CD4-positive, CD25-positive, alpha-beta regulatory T cell (primary cell): ENCODE data around the gene AGPAT4. TPM values are rescaled to one million over a fixed set of nuclear protein-coding genes. Genes with fewer than 3 reads are reported as not detected.
A peak's percentile ranks its signal among the peaks of the same experiment; 100 is the strongest.

ENCODE experiments used
- ATAC-seq, 2 donors: fragments of 150-1000 bp; cut with Tn5 transposase; one replicate each; pipeline ENCODE4 v1.10.0; 2021; ENCODE audit warnings: low read depth in 2 of 2, moderate number of reproducible peaks in 2 of 2, moderate library complexity in 1 of 2
- DNase-seq, 3 donors: peaks; one replicate each; pipeline versions ENCODE4 v3.0.0 to v3.0.0-alpha.2; 2012 to 2022; ENCODE audit warnings: mixed read lengths in 1 of 3
- H3K27ac ChIP-seq: one replicate; pipeline ENCODE4 v1.7.0; 2013; ENCODE audit warnings: mild to moderate bottlenecking, low read length; ENCODE audit not compliant: insufficient read depth, poor library complexity, severe bottlenecking
- H3K27me3 ChIP-seq: one replicate; pipeline ENCODE4 v1.7.0; 2013; ENCODE audit warnings: low read length; ENCODE audit not compliant: control insufficient read depth, insufficient read depth
- H3K36me3 ChIP-seq: one replicate; pipeline ENCODE4 v1.7.0; 2013; ENCODE audit warnings: mild to moderate bottlenecking, low read length, moderate library complexity; ENCODE audit not compliant: control insufficient read depth, insufficient read depth
- H3K4me1 ChIP-seq: 2 replicates; pipeline ENCODE4 v1.7.0; 2013; ENCODE audit warnings: mild to moderate bottlenecking, low read length; ENCODE audit not compliant: insufficient read depth, control insufficient read depth, poor library complexity, severe bottlenecking
- H3K4me3 ChIP-seq: one replicate; pipeline ENCODE4 v1.7.0; 2013; ENCODE audit warnings: low read depth, mild to moderate bottlenecking, low read length, moderate library complexity
- H3K9me3 ChIP-seq, 2 experiments: 1 replicate in 1 of 2; 2 replicates in 1 of 2; pipeline ENCODE4 v1.7.0; 2013; ENCODE audit warnings: low read length in 2 of 2, mild to moderate bottlenecking in 1 of 2, moderate library complexity in 1 of 2; ENCODE audit not compliant: control insufficient read depth in 2 of 2
- H3K27ac Mint-ChIP-seq, 3 donors: one replicate each; pipeline ENCODE4 v1.8.0; 2020 to 2022; ENCODE audit warnings: mild to moderate bottlenecking in 3 of 3, mixed read lengths in 3 of 3, moderate library complexity in 2 of 3
- H3K27me3 Mint-ChIP-seq: one replicate; pipeline ENCODE4 v1.8.0; 2022; ENCODE audit warnings: mild to moderate bottlenecking, mixed read lengths
- H3K36me3 Mint-ChIP-seq: one replicate; pipeline ENCODE4 v1.8.0; 2020; ENCODE audit warnings: mixed read lengths
- H3K4me1 Mint-ChIP-seq, 4 donors: one replicate each; pipeline ENCODE4 v1.8.0; 2020 to 2022; ENCODE audit warnings: mixed read lengths in 4 of 4, mild to moderate bottlenecking in 1 of 4
- H3K4me3 Mint-ChIP-seq, 4 donors: one replicate each; pipeline ENCODE4 v1.8.0; 2020 to 2022; ENCODE audit warnings: mild to moderate bottlenecking in 4 of 4, mixed read lengths in 4 of 4, moderate library complexity in 3 of 4
- H3K9me3 Mint-ChIP-seq, 7 donors: one replicate each; pipeline ENCODE4 v1.8.0; 2020 to 2022; ENCODE audit warnings: mixed read lengths in 7 of 7, mild to moderate bottlenecking in 3 of 7, moderate library complexity in 2 of 7
- polyA plus RNA-seq, 4 donors: library from polyadenylated mRNA; unstranded; fragments of 300-500 nt; fragmentation: Illumina TruSeq; gene quantifications; one replicate each; pipeline ENCODE4 v1.2.3, GENCODE V29; 2021
- total RNA-seq: library from RNA; stranded (reverse); gene quantifications from one replicate; pipeline ENCODE4 v1.2.3, GENCODE V29; 2022

Gene AGPAT4
- total and polyA plus RNA-seq, 5 donors from 2014 or later = 2.4 to 14.6 (median 4.1) TPM

DNA sequence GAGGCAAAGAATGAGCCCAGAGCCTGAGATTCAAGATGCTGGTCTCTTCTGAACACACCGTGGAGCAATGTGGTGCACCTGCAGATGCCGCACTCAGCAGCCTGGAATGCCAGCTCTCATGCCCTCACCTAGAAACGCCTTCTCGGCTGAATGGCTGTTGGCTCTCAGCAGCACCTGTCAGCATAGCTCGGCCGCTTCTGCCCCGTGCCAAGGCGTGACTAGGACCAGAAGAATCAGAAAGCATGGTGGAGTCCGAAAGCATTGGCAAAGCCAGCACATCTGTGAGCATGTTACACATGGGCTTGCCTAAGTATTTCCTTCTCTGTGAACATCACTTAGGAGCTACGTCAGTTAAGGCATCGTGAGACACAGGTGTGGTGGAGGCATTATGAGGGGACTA lies 141.5 kb downstream of the AGPAT4 start:
- DNase-seq (no peak), ATAC-seq (no peak)
- Histone ChIP-seq H3K36me3 (peaks cover 8% of the 10 kb centered on the region), H3K27me3 (no peaks in the 10 kb centered on the region), H3K9me3 (no peaks in the 10 kb centered on the region), H3K4me3 (no peak overlapping the region), H3K4me1 (no peaks in the 10 kb centered on the region), H3K27ac (no peak overlapping the region)
- H3K27me3 Mint-ChIP-seq = no peaks in the 10 kb centered on the region
- H3K27ac Mint-ChIP-seq = no peak overlapping the region
- H3K4me1 Mint-ChIP-seq = peaks cover 0 to 10% (median 3%) of the 10 kb centered on the region in 4 donors
- H3K4me3 Mint-ChIP-seq = no peak overlapping the region
- peaks cover 13% of the 10 kb centered on the region for H3K36me3 Mint-ChIP-seq
- H3K9me3 Mint-ChIP-seq = no peaks in the 10 kb centered on the region

DNA sequence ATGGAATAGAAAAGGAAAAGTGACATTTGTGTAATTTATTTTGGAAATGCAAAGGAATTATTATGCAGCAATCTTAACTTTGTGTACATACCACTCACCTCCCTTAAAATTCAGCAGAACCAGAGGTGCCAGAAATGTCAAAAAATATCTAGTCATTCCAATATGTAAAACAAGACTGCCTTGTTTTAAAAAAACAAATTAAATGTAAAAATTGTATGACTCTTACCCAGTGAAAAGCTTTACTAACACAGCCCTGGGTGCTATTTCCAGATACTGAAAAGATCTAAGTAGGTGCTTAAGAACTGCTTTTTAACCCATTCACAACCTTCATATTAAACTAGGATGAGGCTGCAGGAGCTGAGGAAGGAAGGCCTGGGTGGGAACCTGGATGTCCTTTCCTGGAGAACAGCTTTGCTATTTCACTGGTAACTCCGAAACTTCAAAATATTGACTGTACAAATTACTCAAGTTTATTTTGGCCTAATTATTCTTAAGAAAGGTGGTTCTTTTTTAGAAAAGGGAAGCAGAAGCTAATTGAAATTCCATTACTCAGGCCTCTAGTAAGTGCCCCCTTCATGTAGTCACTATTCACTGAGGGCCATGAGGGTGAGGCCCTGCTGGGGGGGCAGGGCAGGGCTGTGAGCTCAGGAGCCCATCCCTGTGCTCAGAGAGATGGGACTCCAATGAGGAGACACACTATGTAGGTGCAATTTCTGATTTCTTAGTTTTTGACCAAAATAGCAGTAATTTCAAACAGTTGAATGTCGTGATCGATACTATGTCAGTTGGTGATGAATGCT lies 142.7 kb downstream of the AGPAT4 start:
- DNase-seq (no peak), ATAC-seq (no peak)
- H3K4me3 ChIP-seq = no peak overlapping the region
- peaks cover 0 to 3% (median 0%) of the 10 kb centered on the region in 7 donors for H3K9me3 Mint-ChIP-seq
- no peak overlapping the region for H3K27ac Mint-ChIP-seq
- H3K9me3 ChIP-seq = no peaks in the 10 kb centered on the region
- H3K4me1 ChIP-seq = no peaks in the 10 kb centered on the region
- peaks cover 0 to 12% (median 3%) of the 10 kb centered on the region in 4 donors for H3K4me1 Mint-ChIP-seq
- H3K27me3 ChIP-seq = no peaks in the 10 kb centered on the region
- H3K36me3 Mint-ChIP-seq = peaks cover 13% of the 10 kb centered on the region
- no peak overlapping the region for H3K27ac ChIP-seq
- no peak overlapping the region for H3K4me3 Mint-ChIP-seq
- H3K36me3 ChIP-seq = peaks cover 10% of the 10 kb centered on the region
- H3K27me3 Mint-ChIP-seq = no peaks in the 10 kb centered on the region

DNA sequence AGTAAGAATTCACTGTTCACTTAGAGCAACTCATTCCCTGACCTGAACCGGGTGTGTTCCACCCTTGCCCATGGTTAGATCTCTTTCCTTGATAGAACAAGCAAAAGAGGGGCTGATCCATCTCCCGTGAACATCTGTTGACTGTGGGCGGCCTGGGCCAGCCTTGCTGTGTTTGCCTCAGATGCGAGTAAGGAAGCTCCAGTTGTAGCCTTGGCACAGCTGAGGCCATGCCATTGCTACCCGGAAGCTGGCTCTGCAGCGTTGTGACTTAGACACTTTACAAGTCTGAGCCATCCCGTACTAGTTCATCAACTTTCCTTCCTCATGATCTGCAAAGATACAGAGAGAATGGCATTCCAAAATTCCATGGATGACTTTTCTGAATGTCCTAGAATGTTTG lies 143.3 kb downstream of the AGPAT4 start:
- Mint-ChIP-seq H3K4me1 (peaks cover 0 to 12% (median 3%) of the 10 kb centered on the region in 4 donors), H3K36me3 (peaks cover 18% of the 10 kb centered on the region), H3K27ac (peak overlapping the region in 1 of 3 donors; percentile 48), H3K9me3 (peaks cover 0 to 7% (median 0%) of the 10 kb centered on the region in 7 donors), H3K27me3 (no peaks in the 10 kb centered on the region), H3K4me3 (no peak overlapping the region)
- Histone ChIP-seq H3K27ac (no peak overlapping the region), H3K4me1 (no peaks in the 10 kb centered on the region), H3K36me3 (peaks cover 8% of the 10 kb centered on the region), H3K27me3 (no peaks in the 10 kb centered on the region), H3K4me3 (no peak overlapping the region), H3K9me3 (no peaks in the 10 kb centered on the region)
- DNase-seq = no peak
- ATAC-seq = no peak

DNA sequence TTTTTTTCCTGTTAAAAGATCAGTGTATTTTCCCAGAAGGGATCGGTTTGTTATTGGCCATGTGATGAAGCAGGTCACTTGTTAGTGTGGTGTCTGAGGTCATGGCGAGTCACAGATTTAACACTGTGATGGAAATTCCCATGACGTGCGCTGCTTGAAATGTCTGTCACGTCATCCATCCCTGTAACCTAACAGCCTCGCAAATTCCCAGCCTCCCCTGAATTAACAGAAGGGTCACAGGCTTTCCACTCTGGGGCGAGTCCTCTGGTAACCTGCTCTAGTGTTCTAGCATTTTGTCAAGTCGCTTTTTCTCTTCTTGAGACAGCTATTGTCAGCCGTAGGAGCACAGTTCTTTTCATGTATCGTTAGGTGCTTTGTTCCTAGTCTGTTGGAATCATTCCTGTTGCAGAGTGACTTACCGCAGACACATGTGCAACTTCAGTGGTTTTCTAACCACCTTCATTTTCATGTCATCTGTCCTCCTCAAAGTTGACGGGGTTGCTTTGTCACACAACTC lies 145.1 kb downstream of the AGPAT4 start:
- DNase-seq = no peak
- Mint-ChIP-seq H3K27ac (peak overlapping the region in 2 of 3 donors; percentile 5 to 27), H3K9me3 (peaks cover 0 to 22% (median 3%) of the 10 kb centered on the region in 7 donors), H3K27me3 (no peaks in the 10 kb centered on the region), H3K4me1 (peaks cover 1 to 12% (median 4%) of the 10 kb centered on the region in 4 donors), H3K4me3 (no peak overlapping the region), H3K36me3 (peaks cover 36% of the 10 kb centered on the region)
- peak in 1 of 2 donors; percentile 3 for ATAC-seq
- Histone ChIP-seq H3K9me3 (peaks cover 0 to 2% of the 10 kb centered on the region in 2 experiments), H3K27me3 (no peaks in the 10 kb centered on the region), H3K36me3 (peaks cover 16% of the 10 kb centered on the region), H3K4me3 (no peak overlapping the region), H3K4me1 (no peaks in the 10 kb centered on the region), H3K27ac (no peak overlapping the region)

DNA sequence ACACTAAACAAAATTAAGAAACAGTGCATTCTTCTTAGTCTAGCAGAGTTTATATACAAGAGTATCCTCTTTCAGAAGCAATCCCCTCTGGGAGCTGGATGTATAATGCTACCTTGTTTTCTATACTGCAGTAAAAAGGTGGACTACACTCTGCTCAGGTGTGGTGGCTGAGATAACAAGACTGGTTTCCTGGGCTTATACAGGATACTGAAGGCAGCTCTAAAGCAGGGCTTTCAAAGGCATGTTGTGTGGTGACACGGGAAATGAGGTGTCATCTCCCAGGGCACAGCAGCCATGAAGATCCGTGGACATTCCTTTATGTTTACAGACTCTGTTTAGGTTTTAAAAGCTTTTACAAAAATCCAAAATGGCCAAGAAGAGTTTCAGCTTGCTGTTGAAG lies 145.6 kb downstream of the AGPAT4 start:
- Histone ChIP-seq H3K9me3 (peaks cover under 1 to 7% of the 10 kb centered on the region in 2 experiments), H3K4me3 (no peak overlapping the region), H3K27me3 (no peaks in the 10 kb centered on the region), H3K4me1 (no peaks in the 10 kb centered on the region), H3K36me3 (peaks cover 18% of the 10 kb centered on the region), H3K27ac (no peak overlapping the region)
- Mint-ChIP-seq H3K27ac (peak overlapping the region in 2 of 3 donors; percentile 5 to 51), H3K4me1 (peaks cover 1 to 12% (median 4%) of the 10 kb centered on the region in 4 donors), H3K9me3 (peaks cover 0 to 27% (median 3%) of the 10 kb centered on the region in 7 donors), H3K36me3 (peaks cover 41% of the 10 kb centered on the region), H3K27me3 (no peaks in the 10 kb centered on the region), H3K4me3 (no peak overlapping the region)
- DNase-seq (no peak), ATAC-seq (no peak)

DNA sequence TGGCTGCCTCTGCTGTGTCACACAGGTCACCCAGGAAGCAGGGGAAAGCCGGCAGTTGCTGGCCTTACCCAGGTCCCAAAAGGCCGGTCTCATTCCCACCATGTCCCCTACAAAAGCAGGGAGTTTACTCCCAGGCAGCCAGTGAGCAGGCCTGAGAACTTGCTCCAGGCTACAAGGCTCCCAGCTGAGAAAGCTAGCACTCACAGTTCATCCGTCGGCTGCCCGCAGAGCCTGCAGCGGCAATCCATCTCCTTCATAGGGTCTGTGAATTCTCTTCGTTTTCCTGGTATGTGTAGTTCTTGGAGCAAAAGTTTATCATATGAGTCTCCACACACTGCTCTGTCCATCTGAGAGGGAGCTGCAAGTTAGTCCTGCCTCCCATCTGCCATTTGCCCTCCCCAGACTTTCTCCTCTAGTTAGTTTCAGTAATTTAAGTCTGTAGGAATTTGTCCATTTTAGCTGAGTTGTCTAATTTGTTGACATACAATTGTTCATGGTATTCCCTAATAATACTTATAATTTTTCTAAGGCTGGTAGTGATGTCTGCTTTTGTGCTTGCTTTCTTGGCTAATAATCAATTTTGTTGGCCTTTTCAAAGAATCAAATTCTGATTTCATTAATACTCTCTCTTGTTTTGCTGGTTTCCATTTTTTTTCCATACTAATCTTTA lies 146.7 kb downstream of the AGPAT4 start:
- Histone ChIP-seq H3K4me3 (no peak overlapping the region), H3K9me3 (peaks cover 6 to 15% of the 10 kb centered on the region in 2 experiments), H3K36me3 (peaks cover 24% of the 10 kb centered on the region), H3K4me1 (no peaks in the 10 kb centered on the region), H3K27me3 (no peaks in the 10 kb centered on the region), H3K27ac (no peak overlapping the region)
- Mint-ChIP-seq H3K4me3 (no peak overlapping the region), H3K9me3 (peaks cover 2 to 30% (median 4%) of the 10 kb centered on the region in 7 donors), H3K36me3 (peaks cover 52% of the 10 kb centered on the region), H3K4me1 (peaks cover 1 to 17% (median 4%) of the 10 kb centered on the region in 4 donors), H3K27ac (peak overlapping the region in 1 of 3 donors; percentile 5), H3K27me3 (no peaks in the 10 kb centered on the region)
- DNase-seq (no peak), ATAC-seq (no peak)

DNA sequence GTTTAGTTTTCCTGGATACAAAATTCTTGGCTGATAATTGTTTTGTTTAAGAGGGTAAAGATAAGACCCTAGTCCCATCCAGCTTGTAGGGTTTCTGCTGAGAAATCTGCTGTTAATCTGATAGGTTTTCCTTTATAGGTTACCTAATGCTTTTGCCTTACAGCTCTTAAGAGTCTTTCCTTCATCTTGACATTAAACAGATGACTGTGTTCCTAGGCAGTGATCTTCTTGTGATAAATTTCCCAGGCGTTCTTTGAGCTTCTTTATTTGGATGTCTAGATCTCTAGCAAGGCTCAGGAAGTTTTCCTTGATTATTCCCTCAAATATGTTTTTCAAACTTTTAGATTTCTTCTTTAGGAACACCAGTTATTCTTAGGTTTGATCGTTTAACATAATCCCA lies 148.3 kb downstream of the AGPAT4 start:
- no peak overlapping the region for H3K4me3 ChIP-seq
- H3K27ac Mint-ChIP-seq = no peak overlapping the region
- ATAC-seq (no peak), DNase-seq (no peak)
- H3K27me3 Mint-ChIP-seq = no peaks in the 10 kb centered on the region
- peaks cover 6 to 15% of the 10 kb centered on the region in 2 experiments for H3K9me3 ChIP-seq
- no peaks in the 10 kb centered on the region for H3K4me1 ChIP-seq
- H3K36me3 Mint-ChIP-seq = peaks cover 61% of the 10 kb centered on the region
- H3K27me3 ChIP-seq = no peaks in the 10 kb centered on the region
- H3K9me3 Mint-ChIP-seq = peaks cover 3 to 40% (median 9%) of the 10 kb centered on the region in 7 donors
- H3K4me1 Mint-ChIP-seq = peaks cover 1 to 21% (median 4%) of the 10 kb centered on the region in 4 donors
- no peak overlapping the region for H3K4me3 Mint-ChIP-seq
- peaks cover 28% of the 10 kb centered on the region for H3K36me3 ChIP-seq
- H3K27ac ChIP-seq = no peak overlapping the region
